HG03520 (cell line): Measurements from ENCODE around the gene MS4A18.
"Not testable (repeated sequence)": the region's sequence is repeated elsewhere in the genome, so short reads cannot be mapped to it uniquely, and the experiment has no call there.

ENCODE experiments used
- ATAC-seq: cut with Tn5 transposase; IDR thresholded peaks from one replicate; pipeline ENCODE4 v1.9.1; 2021; ENCODE audit warnings: mild to moderate bottlenecking, moderate library complexity; ENCODE audit not compliant: unreplicated experiment

MS4A18 gene

DNA sequence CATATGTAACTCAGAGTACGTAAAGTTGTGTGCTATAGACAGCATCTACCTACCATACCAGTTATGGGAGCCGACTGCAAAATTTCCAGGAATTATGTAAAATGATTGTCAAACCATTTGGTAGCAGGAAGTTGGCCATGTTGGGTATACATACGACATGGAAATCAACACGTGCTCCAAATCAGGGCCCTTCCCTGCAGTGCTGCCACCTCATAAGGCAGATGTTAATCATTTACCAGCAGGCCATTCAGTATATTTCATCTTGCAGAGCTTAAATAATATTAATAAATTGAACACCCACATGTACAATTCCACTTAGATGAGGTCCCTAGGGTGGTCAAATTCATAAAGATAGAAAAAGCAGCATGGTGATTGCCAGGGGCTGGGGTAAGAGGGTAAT is 9.8 kb downstream of the MS4A18 start:
- no peak for ATAC-seq

- ATAC-seq: no peak
Measured at GRCh38 chr11:60739114-60739513, 14.6 kb downstream of the MS4A18 start.

DNA sequence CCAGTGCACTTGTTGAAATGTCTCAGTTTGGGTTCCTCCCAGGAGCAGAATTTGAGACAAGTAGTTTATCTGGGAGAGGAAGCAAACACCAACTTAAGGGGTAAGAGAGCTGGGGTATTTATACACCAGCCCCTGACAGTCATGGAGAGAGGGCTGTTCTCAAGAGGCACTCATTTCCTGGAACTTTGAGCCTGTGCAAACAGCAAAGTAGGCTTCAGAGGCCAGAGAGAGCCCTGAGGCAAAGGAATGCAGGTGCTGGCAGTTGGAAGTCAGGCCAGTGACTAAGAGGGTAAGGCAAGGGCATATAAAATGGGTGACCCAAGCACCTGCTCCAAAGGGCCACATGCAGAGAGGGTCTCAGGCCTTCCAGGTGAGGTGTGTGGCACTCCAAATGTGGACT is 16.1 kb downstream of the MS4A18 start:
- ATAC-seq: no peak

DNA sequence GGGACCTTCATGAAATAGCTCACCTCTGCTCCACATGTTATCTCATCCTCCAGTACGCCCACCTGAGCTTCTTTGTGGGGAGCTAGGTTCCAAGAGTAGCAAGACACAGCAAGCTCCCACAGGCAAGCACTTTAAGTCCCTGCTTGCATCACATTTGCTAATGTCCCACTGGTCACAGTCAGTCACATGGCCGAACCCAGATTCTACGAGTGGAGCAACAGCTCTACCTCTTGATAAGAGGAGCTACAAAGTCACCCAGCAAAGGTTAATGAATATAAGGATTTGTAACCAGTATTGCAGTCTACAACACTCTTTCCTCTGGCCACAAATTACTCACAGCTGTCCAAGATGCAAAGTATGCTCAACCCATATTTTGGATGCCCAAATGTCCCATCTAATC is 16.9 kb downstream of the MS4A18 start:
- no peak for ATAC-seq

- no peak for ATAC-seq
Measured at GRCh38 chr11:60743058-60743457, 18.5 kb downstream of the MS4A18 start.

DNA sequence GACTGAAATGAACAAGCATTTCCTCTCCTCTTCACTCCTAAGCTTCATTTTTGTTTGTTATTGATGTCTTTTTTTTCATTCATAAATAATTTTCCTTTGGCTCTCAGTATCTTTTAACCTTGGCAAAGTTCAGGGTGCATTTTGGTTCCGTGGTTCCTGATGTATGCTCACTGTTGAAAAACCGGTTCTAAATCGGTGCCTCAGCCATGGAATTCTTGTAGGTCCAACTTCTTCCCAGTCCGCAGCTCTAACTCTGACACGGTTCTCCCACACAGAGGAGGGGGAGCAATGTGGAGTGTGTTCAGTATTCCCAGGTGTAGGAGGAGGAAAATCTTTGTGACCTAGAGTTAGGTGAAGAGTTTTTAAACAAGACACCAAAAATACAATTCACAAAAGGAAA is 19.6 kb downstream of the MS4A18 start:
- no peak for ATAC-seq

DNA sequence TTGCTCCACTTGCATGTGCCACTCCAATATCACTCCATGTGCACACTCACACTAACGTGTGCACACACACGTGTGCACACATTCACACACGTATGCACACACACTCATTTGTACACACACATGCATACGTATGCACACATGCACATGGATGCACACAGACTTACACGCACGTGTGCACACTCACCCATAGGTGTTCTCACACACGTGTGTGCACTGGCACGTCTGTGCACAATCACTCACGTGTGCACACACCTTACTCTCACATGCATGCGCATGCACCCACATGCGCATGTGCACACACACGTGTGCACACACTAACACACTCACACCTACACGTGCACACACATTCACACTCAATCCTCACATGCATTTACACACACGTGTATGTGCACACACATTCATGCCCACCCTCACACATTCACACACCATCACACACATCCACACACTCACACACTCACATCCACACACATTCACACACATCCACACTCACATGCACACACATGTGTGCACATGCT is 22.9 kb downstream of the MS4A18 start:
- ATAC-seq: no peak

DNA sequence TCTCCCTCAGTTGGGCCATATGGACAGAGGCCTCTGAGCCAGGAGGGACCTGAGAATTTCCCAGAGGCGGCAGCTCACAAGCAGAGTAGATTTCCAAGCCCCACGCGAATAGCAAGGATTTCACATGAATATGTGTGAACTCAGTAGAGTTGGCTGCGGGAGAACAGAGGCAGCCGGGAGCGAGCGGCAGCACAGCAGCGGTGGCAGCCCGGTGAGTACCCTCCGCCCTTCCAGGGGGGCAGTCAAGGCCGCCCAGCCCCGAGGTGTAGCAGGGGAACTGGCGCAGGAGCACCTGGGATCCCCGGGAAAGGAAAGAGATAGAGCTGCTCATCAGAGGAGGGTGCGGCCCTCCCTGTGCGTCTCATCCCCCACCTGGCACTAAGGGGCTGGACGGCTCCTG is 23.7 kb downstream of the MS4A18 start:
- ATAC-seq: no peak

DNA sequence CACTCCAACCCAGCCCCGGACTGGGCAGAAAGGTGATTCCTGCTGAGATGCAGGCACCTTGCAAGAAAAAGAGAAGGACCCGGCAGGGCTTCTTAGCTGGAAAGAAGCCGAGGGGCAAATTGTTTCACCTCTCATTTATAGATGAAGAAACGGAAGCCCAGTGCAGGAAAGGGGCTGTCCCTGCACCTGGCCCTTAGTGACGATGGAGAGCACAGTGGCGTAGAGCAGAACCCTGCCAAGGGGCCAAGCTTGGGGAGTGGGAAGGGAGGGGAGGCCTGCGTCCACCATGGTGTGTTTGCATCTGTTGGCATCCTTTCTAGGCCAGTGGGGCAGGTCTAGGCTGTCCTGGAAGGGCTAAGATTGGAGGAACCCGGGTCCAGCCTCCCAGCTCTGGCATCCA is 24.3 kb downstream of the MS4A18 start:
- no peak for ATAC-seq

DNA sequence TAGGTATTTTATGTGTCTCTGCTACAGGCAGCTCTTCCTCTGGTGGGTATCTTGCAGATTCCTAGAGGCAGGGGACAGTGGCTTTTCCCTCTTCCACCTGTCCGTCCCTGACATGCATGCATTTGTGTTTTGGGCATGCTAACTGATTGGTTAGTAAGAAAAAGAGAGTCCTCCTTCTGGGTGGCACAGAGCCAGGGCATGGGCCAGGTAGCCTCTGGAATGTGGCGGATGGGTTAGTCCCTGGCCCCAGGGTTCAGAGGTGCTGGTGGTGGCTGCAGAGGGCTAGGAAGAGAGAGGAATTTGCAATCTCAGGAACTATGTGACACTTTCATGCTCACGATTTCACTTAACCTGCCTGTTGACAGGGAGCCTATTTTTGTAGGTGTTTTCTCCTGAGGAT is 26.4 kb downstream of the MS4A18 start:
- ATAC-seq: no peak

DNA sequence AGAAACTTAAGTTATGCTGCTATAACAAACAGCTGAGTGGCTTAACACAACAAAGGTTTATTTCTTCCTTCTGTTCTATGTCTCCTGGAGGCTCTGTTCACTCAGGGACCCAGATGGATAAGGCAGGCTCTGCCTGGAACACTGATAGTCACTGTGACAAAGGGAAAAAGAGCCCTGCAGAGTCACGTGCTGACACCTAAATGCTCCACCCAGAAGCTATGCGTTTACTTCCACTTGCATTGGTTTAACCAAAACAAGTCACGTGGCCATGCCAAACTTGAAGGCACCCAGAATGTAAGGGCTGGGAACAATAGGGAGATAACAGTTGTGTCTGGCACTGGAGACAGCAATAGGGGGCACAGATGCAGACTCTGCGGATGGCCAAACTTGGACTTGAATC is 28.8 kb downstream of the MS4A18 start:
- no peak for ATAC-seq

DNA sequence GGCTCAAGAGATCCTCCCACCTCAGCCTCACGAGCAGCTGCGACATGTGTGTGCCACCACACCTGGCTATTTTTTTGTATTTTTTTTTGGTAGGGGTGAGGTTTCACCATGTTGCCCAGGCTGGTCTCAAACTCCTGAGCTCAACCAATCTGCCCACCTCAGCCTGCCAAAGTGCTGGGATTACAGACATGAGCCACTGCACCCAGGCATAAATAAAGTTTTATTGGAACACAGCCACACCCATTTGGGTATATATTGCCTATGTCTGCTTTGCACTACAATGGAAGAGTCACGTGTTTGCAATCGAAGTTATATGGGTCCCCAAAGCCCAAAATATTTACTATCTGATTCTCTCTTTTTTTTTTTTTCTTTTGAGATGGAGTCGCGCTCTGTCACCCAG is 30.4 kb downstream of the MS4A18 start:
- ATAC-seq: no peak

- no peak for ATAC-seq
Measured at GRCh38 chr11:60756307-60757032, 31.9 kb downstream of the MS4A18 start, which contains the start of gene MS4A15. TSS of gene MS4A15 (plus strand) at chr11:60756867. CDS start at chr11:60763734, 6,867 bp downstream.

DNA sequence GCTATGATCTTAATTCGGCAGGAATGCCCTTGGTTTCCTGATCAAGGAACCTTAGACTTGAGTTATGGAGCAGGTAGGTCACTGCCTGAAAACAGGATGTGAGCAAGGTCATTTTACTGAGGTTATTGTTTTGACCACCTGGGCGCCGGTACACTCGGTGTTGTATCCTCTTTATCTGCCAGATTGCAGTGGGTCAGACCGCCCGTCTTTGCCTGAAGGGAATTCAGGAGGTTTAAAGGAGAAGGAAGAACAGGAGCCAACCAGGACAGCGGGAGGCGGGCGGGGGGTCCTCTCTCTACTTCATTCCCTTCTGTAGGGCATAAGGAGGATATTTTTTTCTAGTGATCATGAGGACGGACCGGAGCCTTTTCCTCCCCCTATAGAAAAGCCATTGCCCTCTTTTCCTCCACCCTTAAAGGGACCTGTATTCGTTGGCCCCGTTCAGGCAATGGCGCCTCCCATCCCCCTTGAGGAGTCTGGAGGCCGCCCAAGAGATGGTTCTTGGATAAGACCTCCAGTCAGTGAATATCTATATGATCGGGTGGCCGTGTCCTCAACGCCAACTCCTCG is 32.8 kb downstream of the MS4A18 start:
- ATAC-seq: no peak

GRCh38 chr11:60758671-60759070 is 34.2 kb downstream of the MS4A18 start:
- ATAC-seq: not testable (repeated sequence)

DNA sequence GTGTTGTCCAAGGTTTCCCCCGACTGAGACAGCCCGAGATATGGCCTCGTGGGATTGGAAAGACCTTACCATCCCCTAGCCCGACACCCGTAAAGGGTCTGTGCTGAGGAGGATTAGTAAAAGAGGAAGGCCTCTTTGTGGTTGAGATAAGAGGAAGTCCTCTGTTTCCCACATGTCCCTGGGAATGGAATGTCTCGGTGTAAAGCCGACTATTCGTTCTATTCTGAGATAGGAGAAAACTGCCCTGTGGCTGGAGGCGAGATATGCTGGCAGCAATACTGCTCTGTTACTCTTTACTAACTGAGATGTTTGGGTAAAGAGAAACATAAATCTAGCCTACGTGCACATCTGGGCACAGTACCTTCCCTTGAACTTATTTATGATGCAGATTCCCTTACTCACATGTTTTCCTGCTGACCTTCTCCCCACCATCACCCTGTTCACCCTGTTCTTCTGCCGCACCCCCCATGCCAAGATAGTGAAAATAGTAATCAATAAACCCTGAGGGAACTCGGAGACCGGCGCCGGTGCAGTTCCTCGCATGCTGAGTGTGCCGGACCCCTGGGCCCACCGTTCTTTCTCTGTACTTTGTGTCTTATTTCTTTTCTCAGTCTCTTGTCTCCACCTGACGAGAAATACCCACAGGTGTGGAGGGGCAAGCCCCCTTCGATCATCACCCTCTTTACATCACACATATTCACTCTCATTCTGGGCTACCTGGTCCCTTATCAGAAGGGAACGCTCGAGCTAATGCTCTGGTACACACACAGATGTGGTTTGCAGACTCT is 35.1 kb downstream of the MS4A18 start:
- ATAC-seq: not testable (repeated sequence)

DNA sequence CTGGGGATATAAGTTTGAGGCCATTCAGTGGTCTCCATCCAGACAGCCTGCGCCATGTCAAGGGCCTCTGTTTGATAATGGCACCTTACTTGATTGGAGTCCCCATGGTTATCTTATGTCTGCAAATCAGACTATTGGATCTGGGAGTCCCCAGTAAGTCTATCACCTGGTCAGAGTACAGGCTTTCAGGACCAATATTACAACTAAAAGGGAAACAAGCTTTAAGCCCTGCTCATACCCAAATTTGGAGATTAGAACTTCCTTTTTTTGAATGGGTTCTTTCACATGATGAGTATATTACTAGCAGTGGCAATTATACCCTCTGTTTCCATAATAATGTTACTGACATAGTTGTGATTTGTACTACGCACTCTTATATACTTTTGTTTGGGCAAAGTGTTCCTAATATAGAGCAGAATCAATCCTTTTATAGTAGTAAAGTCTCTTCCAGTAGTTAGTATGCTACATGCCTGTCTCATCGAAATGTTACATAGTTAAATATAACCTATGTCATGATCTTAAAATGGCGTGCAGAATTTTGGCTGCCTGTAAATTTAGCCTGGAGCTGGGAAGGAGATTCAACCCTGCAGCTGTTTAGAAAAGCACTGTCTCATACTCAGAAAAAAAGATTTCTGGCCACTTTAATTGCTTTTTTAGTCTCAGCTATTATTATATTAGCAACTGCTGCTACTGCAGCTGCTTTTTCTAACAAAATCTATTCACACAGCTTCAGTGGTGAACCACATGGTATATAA is 37.1 kb downstream of the MS4A18 start:
- no peak for ATAC-seq

DNA sequence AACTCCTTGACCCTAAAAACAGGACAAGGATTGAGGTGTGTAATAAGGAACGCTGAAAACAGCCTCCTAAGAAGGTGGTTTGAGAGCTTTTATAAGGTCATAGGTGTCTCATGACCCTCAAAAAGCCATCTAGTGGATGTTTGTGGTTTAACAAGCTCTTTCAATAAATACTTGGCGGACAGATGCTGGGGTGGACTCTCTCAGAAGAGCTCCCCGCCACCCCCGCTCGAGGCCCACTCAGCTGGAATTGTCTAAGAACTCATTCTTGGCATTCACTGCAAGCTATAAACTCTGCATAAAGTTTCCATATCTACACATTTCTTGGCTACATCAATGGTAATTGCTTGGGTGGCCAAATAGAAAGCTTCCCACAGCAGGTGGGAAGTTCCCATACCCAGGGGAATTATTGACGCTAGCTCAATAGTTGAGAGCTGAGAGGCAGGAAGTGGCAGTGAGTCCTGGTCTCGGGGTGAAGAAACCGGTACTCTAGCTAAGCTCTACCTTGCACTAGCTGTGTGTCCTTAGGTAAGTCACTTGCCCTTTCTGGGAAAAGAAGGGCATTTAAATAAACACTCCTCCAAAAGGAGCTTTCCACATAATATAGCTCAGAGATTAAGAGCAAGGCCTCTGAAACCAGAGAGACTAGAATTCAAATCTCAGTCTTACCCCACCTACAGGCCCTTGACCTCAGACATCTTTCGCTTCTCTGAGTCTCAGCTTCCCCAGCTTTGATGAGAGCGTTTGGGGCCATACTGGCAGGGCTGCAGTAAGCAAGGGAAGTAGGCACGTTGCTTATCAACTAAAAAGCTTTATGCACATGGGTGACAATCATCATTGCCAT is 38.6 kb downstream of the MS4A18 start:
- peak; percentile 43 for ATAC-seq

GRCh38 chr11:60763692-60764369 is 39.3 kb downstream of the MS4A18 start:
- ATAC-seq: no peak

GRCh38 chr11:60764879-60765278 is 40.4 kb downstream of the MS4A18 start:
- ATAC-seq: peak; percentile 52
